Fibroblast of upper back skin (primary cell): ENCODE data around the gene PRKAB2.
A peak's percentile ranks its signal among the peaks of the same experiment; 100 is the strongest.
"Not testable (repeated sequence)": the region's sequence is repeated elsewhere in the genome, so short reads cannot be mapped to it uniquely, and the experiment has no call there.

Experiments
- DNase-seq: peaks from one replicate; pipeline ENCODE4 v3.0.0-alpha.2; 2013

PRKAB2 gene

DNA sequence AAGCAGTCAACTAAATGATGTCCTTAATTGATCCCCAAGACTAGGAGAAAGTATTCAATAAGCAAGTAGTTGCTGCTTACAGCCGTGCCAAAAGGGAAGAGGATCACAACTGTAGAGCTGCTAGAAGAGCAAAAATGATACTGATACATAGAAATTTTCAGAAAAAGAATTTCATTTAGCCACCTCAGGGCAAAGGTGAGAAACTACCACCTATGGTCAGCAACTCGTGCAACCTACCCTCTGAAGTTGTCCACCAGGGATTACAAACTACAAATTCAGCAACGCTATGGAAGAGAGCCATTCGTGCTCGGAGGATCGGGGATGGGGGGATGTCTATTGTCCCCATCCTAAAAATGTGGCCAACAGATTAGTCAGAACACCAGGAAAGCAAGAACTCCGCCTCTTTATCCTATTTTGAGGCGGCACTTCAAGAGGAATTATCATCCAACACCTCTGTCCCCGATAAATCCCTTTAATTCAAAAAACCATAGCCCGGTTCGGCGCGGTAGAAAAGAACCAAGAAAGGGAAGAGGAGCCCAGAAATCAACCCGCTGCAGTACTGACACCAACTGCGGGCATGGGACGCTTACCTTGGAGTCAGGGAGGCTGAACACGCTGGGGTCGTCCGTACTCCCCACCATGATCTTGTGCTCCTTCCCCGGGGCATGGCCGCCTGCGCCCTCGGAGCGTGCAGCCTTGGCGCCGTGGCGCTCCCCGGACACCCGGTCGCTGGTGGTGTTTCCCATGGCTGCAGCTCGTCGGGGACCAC, 687 bp downstream of the PRKAB2 start:
- DNase-seq: peak; percentile 22

DNA sequence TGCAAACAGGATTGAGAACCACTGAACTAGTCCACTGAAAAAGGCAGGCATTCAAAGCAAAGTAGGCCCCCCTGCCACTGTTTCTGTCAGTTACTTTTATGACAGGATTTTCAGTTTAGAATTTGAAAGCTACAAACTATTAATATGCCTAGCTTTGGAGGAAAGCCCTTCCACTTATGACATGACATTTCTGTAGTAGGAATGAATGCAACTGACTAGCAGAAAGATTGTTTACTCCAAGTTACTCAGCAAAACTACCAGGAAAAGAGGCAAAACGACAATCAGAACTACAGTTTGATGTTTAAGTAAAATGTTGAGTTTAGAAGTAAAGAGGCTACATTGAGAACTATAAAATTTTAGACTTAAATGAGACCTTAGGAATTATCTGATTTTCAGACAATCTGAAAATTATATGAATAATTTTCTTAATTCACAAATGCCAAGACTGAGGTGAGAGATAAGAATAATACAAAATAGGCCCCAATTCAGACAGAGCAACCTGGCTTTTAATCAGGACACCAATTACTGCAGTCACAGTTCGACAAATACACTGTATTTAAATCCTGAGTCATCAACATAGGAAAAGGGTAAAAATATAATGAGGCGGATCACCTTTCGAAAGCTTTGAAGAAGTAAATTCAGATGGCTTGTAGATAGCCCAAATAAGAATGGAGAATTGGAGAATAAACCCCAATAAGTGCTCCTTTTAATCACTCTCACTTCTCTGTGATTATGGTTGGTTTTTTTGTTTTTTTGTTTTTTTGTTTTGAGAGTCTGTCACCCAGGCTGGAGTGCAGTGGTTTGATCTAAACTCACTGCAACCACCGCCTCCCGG, 2.2 kb downstream of the PRKAB2 start:
- no peak for DNase-seq

DNA sequence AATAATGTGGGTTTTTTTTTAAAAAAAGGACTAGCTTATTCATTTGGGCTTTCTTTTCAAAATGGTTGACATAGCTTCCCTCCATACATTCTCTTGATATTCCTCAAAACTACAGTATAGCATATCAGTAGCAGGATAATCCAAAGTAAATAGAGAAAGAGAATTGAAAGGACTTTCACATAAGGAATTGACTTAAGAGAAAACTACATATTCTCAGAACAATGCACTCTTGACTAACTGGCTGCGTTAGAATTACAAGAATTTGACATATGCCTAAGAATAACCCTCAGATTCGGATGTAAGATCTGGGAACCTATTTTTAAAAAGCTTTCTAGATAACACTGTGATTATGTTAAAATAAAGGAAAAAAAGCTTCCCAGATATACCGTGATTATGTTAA, 3.1 kb downstream of the PRKAB2 start:
- peak; percentile 15 for DNase-seq

DNA sequence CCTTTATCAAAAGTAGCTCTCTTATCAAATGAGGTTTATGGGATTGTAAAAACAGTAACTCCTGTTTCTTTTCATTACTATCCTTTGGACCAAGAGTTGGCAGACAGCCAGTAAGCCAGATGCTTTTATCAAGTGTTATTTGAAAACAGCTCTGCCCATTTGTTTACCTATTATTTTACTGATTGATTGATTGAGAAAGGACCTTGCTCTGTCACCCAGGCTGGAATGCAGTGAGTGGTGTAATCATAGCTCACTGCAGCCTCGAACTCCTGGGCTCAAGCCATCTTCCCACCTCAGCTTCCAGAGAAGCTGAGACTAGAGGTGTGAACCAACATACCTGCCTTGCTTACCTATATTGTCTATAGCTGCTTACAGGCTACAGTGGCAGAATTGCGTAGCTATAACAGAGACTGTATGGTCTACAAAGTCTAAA, 3.6 kb downstream of the PRKAB2 start:
- peak; percentile 40 for DNase-seq

DNA sequence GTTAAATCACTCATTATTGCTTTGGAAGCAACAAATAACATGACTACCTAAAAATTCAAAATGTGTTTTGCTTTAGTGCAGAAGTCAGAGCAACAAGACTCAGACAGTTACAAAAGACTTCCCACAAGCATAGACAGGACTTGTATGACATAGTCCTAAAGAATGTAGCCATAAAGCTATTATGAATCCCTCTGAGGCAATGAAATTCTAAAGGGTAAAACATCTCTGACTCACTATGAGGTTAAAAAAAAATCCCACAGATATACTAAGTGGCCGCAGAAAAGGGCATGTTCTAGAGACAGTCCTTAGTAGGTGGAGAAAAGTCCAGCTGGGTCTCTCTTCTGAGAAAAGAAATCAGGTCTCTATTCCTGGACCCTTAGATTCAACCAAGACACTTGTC, 4.9 kb downstream of the PRKAB2 start:
- peak; percentile 96 for DNase-seq

DNA sequence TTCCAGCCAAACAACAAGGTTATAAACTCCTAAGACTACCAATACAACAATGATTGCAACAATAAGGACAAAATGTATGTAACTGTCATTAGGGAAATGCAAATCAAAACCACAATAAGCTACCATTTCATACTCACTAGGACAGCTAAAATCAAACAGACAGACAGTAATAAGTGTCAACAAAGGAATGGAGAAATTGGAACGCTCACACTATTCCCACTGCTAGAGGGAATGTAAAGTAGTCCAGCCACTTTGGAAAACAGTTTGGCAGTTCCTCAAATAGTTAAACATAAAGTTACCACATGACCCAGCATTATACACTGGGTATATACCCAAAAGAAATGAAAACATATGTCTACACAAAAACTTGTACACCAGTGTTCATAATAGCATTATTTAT, 9.3 kb downstream of the PRKAB2 start:
- no peak for DNase-seq

DNA sequence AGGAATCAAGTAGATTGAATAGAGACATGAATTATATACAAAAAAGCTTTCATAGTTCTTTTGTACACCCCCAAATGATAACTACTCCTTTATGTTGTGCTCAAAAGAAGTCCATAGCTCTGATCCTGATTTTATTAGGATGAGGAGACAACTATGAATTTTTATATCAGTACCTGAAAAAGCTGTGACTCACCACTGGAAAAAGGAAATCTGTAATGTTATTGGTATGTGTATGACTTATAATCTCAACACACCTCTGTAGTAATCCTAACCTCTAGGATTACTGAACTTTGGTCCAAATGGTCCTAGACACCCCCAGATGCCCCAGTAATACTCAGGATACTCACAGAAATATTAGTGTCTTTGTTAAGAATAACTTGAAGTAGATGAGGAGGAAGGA, 10.2 kb downstream of the PRKAB2 start:
- no peak for DNase-seq

DNA sequence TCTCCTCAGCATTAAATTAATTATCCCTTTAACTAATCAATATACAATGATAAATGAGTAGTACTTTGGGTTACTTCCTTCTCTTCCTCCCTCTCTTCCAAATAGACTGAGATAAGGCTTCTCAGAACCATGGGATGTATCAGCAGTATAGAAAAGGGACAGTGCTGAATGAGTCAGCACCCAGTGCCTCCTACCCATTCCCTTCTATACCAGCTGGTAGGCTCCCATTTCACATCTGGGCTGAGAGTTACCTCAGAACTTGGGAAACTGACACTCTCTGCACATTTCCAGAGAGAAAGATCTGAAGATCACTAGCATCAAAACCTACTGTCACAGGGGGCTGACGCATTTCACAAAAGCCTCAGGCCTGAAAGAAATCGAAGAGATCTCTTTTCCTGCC, 15.2 kb downstream of the PRKAB2 start:
- not testable (repeated sequence) for DNase-seq

DNA sequence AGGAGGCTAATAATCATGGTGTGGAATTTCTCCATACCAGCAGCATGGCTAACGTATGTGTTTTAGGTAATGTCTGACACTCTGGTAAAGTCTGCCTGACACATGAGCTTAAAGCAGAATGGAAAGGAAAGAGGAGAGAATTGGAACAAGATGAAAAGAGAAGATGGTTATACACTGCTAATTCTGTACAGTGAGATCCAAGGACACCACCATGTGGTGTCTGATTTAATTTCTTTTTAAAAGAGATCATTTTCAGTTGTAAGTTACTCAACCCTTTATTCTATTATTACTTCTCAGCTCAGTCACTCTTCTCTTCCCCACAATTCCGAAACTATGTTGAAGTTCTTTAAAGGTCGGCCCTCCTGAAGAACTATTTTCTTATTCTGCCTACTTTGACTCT, 15.6 kb downstream of the PRKAB2 start:
- DNase-seq: no peak

DNA sequence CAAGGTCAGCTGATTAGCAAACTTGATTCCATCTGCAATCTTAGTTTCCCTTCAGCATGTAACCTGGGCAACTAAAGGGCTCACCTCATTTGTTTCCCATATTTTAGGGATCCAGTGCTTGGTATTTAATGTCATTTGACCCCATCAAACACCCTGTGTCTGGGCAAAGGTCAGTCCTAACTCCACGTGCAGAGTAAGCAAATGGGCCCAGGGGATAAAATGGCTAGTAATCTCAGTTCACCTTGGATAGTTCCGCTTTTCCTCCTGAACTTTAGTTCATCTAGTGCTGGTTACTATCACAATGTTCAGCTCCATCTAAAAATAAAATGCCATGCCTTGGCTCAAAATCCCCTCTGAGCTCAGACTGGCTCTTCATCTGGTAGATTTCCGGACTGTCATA, 19.5 kb downstream of the PRKAB2 start:
- no peak for DNase-seq

DNA sequence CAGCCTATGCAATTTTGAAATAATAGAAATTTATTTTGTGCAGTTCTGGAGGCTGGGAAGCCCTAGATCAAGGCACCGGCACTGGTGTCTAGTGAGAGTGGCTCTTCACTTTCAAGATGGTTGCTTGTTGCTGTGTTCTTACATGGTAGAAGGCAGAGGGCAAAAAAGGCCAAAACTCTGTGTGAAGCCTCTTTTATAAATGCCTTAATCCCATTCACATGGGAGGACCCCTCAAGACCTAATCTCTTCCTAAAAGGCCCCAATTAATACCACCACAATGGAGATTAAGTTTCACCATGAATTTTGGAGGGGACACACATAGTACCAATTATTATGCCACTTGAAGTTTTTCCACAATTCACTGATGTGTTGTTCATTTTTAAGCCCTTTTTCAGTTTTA, 21.0 kb downstream of the PRKAB2 start:
- no peak for DNase-seq

DNA sequence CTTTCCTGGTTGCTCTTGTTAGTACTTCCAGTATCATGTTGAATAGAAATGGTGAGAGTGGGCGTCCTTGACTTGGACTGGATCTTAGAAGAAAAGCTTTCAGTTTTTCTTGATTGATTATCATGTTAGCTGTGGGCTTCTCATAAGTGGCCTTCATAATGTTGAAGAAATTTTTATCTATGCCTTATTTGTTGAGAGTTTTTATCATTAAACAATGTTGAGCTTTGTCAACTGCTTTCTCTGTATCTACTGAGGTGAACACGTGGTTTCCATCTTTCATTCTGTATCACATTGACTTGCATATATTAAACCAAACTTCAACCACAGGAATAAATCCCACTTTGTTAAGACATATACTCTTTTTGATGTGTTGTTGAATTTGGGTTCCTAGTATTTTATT, 29.4 kb downstream of the PRKAB2 start:
- no peak for DNase-seq

DNA sequence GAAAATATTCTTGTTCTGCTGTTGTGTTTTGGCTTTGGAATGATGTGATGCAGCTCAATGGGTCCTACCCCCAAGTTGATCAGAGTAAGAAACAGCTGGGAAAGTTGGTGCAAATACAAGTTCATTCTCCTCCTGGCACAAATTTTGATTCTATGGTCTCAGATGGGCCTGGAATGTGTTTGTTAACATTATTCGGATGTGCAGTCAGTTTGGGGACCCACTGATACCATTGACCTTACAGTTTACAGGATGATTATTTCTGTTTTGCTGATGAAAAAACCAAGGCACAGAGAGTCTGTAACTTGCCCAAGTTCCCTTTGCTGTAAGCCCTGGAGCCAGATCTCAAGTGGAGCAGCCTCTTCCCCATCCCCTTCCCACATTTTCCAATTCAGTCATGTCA, 41.5 kb downstream of the PRKAB2 start:
- not testable (repeated sequence) for DNase-seq

DNA sequence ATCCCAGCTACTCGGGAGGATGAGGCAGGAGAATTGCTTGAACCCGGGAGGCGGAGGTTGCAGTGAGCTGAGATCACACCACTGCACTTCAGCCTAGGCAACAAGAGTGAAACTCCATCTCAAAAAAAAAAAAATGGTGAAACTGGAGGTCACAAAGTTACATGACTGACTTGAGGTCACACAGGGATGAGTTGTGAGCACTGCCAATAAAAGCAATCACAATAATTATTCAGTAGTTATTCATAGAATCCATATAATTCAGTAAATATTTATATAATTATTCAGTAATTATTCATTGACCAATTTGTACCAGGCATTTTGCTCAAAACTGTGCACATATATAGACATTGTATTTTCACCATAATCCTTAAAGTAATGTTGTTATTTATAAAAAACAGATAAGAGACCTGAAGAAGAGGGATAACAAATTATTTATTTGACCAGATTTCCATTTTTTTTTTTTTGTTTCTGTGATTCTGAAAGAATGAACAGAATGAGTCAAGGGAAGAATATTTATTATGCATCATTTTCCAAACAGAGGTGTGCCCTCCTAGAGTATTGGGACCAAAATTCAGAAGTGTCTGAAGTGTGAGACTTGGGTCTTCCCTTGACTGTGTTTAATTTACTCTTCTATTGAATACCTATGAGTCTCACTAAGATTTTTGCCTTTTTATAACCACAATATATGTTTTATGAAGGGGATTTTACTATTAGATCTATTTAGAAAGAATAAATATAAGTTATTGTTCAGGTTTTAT, 43.0 kb downstream of the PRKAB2 start:
- DNase-seq: no peak

DNA sequence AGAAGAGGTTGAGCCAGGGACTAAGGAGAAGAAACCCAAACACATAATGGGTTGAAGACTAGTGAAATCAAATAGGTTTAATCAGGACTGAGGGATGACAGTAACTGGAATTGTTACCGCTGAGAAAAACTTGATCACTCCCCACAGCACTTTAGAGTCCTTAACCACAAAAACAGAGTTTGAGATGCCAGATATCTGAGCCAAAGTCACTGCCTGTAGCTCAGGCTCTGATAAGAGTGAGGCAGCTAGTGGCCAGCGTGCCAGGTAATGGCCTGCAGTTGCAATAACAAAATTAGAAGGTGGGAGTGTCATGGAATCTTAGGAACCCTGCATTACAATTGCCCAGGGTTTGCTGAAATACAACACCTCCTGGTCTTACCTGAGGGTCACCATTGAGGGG, 48.0 kb downstream of the PRKAB2 start:
- DNase-seq: no peak

DNA sequence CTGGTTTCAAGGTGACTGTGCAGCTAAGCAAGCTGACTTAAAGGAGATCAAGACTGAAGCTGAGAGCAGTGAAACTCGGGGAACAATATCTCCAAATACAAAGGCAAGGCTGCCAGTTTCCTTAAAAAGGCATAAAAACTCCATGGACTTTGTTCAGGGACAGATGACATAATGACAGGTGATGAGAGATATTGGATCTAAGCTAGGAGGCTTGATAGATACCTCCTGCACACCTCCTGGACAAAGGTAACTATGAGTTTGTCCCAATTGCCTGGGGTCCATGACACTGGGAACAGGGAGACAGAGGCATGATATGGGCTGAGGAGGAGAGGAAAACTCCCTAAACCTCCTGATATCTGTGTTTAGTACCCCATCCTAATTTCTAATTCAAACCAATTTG, 55.2 kb downstream of the PRKAB2 start:
- DNase-seq: no peak

DNA sequence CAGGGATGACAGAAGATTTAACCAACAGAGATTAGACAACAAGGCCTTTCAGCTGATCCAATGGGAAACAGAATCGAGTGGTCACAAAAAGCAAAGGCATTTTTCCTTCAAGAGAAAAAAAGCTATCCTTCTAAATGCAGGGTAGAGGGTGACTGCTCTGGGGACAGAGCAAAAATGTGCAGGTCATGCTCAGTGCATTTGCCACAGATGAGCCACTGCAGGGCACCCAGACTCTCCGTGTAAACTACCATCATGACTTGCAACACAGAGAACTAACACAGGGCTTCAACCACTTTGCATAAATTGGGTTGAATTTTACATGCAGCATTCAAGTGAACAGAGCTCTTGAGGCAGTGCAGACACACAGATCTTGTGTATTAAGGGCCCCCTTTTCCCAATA, 56.8 kb downstream of the PRKAB2 start:
- DNase-seq: no peak

DNA sequence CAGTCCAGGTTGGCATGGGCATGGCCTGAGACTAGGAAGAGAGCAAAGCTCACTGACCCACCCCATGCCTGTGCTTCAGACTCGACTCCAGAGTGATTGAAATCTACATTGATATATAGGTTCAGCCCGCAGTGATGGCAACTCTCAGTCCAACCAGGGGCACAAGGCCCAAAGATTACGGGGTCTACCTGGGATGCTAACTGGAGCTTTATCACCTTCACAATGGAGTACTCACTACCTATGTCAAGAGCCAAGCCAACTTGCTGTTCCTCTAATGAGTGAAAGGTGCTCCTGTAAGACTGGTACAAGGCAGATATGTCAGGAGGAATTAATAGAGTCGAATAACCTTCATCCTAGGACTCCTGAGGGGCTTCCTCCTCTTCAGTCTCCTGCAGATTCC, 57.2 kb downstream of the PRKAB2 start:
- DNase-seq: not testable (repeated sequence)

DNA sequence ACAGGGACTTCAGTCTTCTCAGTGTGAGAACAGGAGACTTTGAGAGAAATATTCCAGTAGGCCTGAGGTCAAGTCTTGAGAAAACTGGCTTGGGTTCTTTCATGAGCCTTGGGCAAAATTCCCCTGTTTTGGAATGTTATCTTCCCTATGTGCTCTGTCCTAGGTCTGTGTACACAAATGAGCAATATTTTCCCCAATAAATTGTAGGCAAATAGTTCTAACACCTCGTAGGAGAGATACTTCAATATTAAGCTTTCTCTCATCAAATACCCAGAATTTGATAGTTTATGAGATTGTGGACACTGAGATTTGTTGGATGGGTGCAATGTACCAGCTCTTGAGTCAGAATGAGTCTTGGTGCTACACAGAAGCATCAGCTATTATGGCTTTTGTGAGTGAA, 57.9 kb downstream of the PRKAB2 start:
- DNase-seq: not testable (repeated sequence)

DNA sequence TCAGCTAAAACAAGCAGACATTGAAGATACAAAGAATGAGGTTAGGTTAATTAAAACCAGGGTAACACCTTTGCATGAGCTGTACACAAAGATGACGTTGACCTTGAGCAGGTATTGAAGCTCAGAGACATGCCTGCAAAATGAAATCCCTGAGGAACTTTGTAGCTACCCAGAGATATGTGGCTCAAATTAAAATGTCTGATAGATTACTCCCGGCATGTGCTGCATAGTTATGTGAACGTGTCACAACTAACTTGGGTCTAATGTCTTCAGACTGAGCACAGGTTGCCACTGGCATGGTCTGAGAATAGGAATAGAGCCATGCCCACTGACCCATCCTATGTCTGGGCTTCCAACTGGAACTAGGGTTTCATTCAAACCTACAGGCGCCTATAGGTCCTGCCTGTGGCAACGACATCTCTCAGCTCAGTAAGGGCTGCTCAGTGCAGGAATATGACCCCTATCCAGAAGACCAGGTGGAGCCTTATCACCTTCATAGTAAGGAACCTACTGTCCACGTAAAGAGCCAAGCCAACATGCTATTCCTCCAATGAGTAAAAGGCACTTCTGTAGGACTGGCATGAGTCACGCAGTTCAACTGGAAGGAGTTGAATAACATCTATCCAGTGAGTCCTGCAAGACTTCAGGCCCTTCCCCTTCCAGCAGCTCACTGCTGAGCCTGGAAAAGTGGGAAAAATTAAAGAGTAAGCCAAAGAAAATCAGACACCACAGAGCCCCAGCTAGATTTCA, 60.7 kb downstream of the PRKAB2 start:
- no peak for DNase-seq

DNA sequence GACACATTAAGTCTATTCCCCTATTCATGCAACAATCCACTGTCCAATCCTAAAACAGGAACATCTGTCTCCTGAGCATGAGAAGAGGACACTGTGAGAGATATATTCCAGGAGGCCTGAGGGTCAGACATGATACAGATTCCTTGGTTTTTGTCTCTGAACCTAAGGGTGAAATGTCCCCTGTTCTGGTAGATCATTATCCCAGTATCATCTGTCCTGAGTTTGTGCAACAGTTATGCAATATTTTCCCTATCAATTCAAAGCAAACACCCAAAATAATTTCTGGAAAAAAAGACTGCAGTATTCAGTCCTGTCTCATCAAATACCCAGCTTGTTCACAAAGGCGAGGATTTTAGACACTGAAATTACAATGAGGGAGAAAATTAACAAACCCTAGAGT, 61.4 kb downstream of the PRKAB2 start:
- no peak for DNase-seq

DNA sequence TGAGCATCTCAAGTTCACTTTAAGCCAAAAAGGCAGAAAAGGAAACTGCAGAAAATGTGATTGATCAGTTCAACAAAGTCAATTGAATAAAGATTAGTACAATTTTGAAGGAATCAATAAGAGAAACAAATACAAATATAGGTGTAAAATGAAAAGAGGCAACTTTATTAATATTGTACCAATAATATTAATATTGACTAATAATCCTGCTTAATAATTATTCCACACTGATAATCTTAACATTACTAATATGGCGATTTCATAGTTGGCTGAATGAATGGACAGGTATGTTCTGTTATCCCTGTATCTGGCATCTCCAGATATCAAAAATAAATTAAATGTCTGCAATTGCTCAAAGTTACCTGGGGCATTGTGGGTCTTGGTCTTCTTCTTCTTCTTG, 61.8 kb downstream of the PRKAB2 start:
- DNase-seq: no peak

DNA sequence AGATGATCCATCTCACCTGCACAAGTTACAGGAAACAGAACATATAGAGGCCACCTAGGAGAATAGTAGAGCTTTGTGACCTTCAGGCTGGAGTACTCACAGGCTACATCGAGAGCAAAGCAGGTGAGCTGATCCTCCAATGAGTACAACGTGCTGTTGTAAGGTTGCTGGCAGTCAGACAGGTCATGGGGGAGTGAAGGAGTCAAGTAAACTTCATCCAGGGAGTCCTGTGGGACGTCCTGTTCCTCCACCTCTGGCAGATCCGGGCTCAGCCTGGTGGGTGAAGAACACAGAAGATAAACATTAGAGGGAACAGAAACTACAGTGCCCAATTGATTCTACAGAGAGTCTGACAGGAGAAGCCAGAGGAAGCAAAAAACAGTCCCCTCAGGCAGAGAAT, 62.5 kb downstream of the PRKAB2 start:
- DNase-seq: no peak
